HG02610 (cell line): ENCODE results near the gene TMEM121.

Experiments used
- ATAC-seq: cut with Tn5 transposase; IDR thresholded peaks from one replicate; pipeline ENCODE4 v1.9.1; 2021; ENCODE audit warnings: mild to moderate bottlenecking, moderate library complexity; ENCODE audit not compliant: unreplicated experiment

Gene TMEM121

GRCh38 chr14:105525861-105526775 lies at the start of gene TMEM121:
Gene TMEM121 (plus strand): TSS chr14:105526583. CDS start chr14:105528835, 2,252 bp downstream.
- no peak for ATAC-seq

DNA sequence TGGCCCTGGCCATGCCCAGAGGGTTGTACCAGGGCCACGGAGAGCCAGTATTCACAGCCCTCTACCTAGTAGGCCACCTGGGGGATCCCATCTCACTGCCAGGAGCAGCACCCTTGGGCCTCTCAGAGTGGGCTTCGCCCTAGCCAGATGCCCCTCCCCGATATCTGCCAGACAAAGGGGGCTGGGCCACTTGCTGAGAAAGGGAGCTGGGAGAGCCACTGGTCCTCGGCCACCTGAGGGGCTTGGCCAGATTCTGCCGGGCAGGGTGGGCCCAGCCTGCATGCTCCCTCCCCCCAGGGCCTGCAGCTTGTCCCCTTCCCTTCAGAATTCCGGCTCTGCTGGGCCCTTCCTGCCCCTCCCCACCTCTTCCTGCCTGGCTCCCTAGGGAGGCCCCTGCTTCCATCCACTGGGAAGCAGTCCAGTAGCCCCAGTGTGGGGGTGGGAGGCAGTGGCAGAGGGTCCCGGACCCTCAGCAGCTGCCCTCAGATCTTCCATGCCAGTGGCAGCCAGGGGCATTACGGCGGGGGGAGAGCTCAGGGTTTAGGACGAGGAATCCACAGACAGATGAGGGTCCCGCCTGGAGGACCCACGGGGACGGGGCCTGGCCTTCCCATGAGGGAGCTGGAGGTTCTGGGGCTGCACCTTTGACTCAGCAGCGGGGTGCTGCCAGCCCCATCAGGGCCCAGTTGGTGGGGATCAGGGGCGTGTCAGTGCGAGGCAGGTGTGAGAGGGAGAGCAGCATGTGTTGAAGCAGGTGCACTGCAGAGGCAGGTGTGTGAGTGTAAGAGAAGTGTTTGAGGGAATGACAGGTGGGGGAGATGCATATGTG lies 49.3 kb upstream of the TMEM121 start:
- ATAC-seq = no peak

- no peak for ATAC-seq
These were observed 48.6 kb upstream of the TMEM121 start for GRCh38 chr14:105477660-105478397.

DNA sequence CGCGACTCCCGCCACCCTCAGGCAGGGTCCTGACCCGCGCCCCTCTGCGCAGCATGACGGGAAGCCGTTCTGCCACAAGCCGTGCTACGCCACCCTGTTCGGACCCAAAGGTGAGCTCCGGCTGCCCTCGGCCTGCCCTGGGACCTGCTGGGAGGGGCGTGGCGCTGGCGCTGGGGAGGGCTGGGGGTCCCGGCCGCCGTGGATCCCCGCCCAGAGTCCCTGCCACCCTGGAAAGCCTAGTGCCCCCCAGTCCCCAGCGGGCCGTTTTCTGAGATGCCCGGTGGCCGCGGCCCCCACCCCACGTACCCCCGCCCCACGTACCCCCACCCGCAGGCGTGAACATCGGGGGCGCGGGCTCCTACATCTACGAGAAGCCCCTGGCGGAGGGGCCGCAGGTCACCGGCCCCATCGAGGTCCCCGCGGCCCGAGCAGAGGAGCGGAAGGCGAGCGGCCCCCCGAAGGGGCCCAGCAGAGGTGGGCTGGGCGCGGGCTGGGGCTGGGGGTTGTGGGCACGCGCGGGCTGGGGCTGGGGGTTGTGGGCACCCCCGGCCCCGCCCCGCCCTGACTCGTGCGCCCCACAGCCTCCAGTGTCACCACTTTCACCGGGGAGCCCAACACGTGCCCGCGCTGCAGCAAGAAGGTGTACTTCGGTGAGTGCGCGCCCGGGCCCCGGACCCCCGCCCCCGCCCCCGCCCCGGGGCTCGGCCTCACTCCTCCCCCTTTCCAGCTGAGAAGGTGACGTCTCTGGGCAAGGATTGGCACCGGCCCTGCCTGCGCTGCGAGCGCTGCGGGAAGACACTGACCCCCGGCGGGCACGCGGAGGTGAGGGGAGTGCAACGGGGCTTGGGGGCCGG lies 47.8 kb upstream of the TMEM121 start:
- ATAC-seq = no peak

DNA sequence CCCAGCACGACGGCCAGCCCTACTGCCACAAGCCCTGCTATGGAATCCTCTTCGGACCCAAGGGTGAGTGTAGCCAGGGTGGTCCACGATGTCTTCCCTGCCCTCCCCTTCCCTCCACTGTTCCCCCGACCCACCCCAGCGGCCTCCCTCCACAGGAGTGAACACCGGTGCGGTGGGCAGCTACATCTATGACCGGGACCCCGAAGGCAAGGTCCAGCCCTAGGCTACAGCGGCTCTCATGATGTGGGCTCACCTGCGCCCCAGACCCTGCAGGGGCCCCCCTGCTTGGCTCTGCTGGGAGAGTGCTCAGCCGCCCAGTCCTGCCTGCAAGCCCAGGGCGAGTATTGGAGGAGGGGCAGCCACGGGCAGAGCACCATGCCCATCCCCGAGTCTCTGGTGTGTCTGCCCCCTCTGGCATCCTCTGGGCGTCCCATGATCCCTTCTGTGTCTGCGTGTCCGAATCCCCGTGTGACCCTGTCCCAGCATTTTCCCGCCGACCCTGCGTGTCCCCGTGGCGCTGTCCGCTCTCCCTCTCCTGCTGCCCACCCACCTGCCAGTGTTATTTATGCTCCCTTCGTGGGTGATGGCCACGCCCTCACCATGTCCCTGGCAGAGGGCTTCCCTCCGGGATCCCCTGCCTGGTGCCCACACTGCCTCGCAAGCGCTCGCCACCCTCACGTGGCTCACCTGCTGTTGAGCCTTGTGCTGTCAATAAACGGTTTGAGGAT lies 46.8 kb upstream of the TMEM121 start:
- no peak for ATAC-seq

DNA sequence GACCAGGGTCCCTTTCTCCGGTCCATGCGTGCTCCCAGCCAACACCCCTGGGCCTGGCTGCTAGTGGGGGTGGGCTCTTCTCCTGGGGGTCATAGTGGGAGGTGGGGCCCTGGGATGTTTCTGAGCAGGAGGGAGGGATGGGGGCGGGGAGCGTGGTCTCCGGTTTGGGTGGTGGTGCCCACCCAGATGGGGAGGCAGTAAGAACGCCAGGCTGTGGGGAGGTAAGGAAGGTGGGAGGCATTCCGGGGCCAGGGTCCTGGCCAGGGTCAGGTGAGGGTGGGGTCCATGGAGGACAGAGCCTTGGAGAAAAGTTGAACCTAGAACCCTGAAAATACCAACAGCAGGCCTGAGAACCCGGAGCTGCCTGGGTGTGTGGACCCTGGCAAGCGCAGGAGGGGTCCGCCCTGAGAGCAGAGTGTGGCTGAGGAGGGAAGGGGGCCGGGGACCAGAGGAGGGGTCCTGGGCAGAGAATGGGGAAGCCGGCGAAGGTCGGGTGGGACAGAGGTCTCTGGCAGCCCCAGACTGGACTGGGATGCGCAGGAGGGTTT lies 46.1 kb upstream of the TMEM121 start:
- no peak for ATAC-seq

- ATAC-seq = peak; percentile 1
These were observed 45.3 kb upstream of the TMEM121 start for GRCh38 chr14:105480807-105481801.

GRCh38 chr14:105481886-105482457 lies 44.4 kb upstream of the TMEM121 start:
- ATAC-seq = peak; percentile 32

DNA sequence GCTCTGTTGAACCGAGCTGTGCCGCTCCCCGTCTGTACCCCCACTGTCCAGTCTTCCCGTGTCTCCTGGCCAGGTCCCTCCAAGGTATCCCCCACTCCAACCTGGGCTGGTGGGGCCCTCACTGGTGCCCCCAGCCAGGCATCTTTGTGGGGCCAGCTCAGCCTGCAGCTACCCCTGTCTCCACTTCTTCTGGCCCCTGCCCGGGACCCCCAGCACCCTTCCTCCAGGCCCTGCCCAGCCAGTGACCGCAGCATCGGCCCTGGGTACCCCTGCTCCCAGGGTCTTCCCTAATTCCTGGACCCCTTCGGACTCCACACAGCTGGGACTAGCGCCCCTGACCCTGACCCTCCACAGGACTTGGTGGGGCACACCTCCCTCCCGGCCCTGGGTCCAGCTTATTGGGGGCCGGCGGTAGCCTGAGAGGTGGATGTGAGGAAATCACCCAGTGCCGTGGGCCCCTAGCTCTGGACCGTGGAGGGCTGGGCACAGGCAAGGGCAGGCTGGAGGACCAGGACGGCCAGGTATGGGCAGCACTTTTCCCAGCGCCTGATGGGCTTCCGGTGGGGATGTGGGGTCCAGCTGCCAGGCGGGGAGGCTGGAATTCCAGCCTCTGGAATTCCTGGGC lies 43.8 kb upstream of the TMEM121 start:
- no peak for ATAC-seq

DNA sequence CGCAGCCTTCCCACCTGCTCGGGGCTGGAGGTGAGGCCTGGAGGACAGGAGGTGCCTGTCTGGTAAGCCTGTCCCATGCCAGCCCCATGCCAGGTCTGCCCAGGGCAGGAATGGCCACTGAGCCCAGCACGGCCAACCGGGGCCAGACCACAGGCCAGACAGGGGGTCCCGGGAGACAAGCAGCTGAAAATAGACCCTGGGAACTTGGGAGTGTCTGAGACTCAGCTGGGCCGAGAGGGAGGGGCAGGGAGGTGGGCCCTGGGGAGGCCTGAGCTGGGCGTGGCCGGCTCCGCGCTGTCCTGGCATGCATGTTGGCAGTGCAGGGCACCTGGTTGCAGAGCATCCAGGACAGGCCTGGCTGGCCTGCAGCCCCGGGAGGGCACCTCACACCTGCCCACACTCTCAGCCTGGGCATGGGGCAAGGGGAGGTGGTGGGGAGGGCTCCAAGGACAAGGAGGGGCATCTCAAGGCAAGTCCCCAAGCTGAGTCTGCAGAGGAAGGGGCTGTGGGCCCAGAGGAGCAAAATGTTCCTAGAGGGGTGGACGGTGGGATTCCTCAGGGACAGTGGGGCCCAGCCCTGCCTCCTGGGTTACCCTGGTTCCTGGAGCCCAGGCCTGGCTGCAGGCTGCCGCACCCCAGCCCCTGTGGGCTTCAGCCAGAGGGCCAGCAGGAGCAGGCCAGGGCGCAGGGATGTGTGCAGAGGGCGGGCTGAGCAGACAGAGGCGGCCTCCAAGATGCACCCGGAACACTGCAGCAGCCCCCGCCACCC lies 42.9 kb upstream of the TMEM121 start:
- ATAC-seq = no peak

DNA sequence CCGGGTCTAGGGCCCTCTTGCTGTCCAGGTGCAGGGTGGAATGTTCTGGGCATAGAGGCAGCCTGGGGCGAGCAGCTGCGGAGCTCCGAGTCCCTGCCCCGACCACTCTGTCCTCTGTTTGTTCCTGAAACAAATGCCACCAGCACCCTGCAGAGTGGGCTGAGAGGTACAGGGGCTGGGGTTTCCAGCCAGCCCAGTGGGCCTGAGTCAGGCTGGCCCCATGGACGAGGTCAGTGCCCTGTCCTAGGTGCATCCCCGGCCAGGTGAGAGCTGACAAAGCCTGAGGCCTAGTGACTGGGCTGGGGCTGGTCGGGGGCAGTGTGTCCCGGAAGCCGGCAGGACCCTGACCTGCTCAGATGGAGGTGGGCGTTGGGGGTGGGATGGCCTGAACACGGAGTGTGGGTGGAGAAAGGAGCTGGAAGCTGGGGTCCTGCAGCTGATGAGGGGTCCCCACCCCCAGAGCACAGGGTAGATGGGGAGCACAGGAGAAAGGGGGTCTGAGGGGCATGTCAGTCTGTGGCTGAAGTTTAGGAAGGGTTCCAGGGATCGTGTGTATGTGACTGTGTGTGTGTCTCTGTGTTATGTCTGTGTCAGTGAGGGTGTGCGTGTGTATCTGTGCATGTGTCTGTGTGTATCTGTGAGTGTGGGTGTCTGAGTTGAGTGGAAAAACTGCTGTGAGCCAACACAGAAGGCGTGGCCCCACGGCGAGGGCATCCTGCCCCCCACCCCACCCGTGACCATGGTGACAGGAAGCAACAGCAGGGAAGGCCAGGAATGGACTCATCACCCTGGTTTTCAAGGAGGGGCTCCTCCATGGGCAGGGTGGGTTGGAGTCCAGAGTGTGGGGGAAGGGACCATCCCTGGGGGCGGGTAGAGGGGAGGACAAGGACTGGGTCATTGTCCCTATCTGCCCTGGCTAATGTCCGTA lies 42.0 kb upstream of the TMEM121 start:
- ATAC-seq = no peak

- ATAC-seq = no peak
These were observed 41.4 kb upstream of the TMEM121 start for GRCh38 chr14:105484997-105485393.

GRCh38 chr14:105485739-105486162 lies 40.6 kb upstream of the TMEM121 start:
- ATAC-seq = no peak

GRCh38 chr14:105486163-105486973 lies 40.0 kb upstream of the TMEM121 start, which contains the start of gene CRIP1:
Gene CRIP1 (plus strand): TSS chr14:105486886. CDS start chr14:105487260, 374 bp downstream.
- ATAC-seq = no peak
